GM12891 (cell line): ENCODE measurements around the gene CROCC2.

Experiments
- POLR2AphosphoS5 ChIP-seq: IDR thresholded peaks from 2 replicates; pipeline ENCODE4 v1.6.1; 2011; ENCODE audit warnings: low read depth, low read length, control low read depth
- TAF1 ChIP-seq: IDR thresholded peaks from 2 replicates; pipeline ENCODE4 v1.6.1; 2011; ENCODE audit warnings: low read depth, low read length, control low read depth

- TF ChIP-seq POLR2AphosphoS5 (no peak), TAF1 (no peak)
Measured at GRCh38 chr2:241018051-241018891, 112.1 kb downstream of the CROCC2 start.
